ACC112 (cell line): ENCODE data around the gene RPF1.

Experiments used
- H2AFZ ChIP-seq: fragments of 200-600 bp; sonication (generic); one replicate; pipeline ENCODE4 v1.6.0; 2017; ENCODE audit warnings: antibody characterized with exemption, low read length; ENCODE audit not compliant: unreplicated experiment
- H3K27ac ChIP-seq: fragments of 200-600 bp; sonication (generic); 2 replicates; pipeline ENCODE4 v1.5.1; 2014; ENCODE audit warnings: low read depth, mild to moderate bottlenecking, antibody characterized with exemption, low read length, moderate library complexity
- H3K27me3 ChIP-seq: fragments of 200-600 bp; sonication (generic); 2 replicates; pipeline ENCODE4 v1.6.1; 2014; ENCODE audit warnings: mild to moderate bottlenecking, antibody characterized with exemption, low read length, moderate library complexity, mixed read lengths; ENCODE audit not compliant: insufficient read depth
- H3K36me3 ChIP-seq: fragments of 200-600 bp; sonication (generic); 2 replicates; pipeline ENCODE4 v1.6.1; 2016; ENCODE audit warnings: mild to moderate bottlenecking, antibody characterized with exemption, low read length, moderate library complexity, mixed read lengths; ENCODE audit not compliant: insufficient read depth
- H3K4me1 ChIP-seq: fragments of 200-600 bp; sonication (generic); one replicate; pipeline ENCODE4 v1.6.1; 2016; ENCODE audit warnings: low read length, mixed read lengths; ENCODE audit not compliant: insufficient read depth, unreplicated experiment, control insufficient read depth
- H3K4me3 ChIP-seq: fragments of 200-600 bp; sonication (generic); 2 replicates; pipeline ENCODE4 v1.5.1; 2014; ENCODE audit warnings: mild to moderate bottlenecking, low read depth, low read length
- H3K79me2 ChIP-seq: fragments of 200-600 bp; sonication (generic); one replicate; pipeline ENCODE4 v1.6.0; 2016; ENCODE audit warnings: low read length; ENCODE audit not compliant: control insufficient read depth, unreplicated experiment, insufficient read depth

The RPF1 gene

DNA sequence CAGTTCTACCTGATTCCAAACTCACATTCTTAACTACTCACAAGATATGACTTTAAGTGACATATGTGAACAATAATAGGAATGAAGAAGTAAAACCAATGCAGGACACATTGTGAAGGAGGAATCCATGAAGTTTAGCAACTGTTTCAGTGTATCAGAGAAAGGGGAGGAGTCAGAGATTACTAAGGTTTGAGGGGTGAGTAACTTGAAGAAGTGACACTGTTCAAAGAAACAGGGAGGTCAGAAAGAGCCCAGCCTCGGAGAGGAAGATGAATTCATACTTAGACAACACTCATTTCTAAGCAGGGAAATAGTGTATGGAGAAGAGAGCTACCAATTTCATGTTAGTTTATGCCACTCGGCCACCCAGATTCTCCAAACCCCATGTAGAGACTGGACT, 28.2 kb upstream of the RPF1 start:
- H2AFZ ChIP-seq, result no peak overlapping the region
- peaks cover 9% of the 10 kb centered on the region for H3K27me3 ChIP-seq
- no peaks in the 10 kb centered on the region for H3K4me1 ChIP-seq
- H3K4me3 ChIP-seq, result no peak overlapping the region
- H3K36me3 ChIP-seq, result no peaks in the 10 kb centered on the region
- H3K79me2 ChIP-seq, result no peaks in the 10 kb centered on the region
- H3K27ac ChIP-seq, result no peak overlapping the region

DNA sequence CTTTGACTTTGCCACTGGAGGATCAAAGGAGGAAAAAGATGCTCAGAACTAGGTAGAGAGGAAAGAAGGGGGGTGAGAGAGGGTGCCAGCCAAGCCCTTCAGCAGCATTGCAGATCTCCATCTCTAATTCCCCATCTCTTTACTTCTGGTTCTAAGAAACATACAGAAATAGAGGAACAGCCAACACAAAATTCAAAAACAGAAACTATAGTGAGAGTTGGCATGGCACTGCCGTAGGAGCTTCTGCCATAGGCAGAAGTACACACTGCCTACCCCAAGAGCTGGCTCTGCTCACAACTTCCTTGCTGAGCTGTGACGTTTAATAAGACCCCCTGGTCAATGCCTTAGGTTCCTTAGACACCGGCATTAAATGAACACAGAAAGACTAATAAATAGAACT, 26.6 kb upstream of the RPF1 start:
- Histone ChIP-seq H3K79me2 (no peaks in the 10 kb centered on the region), H3K27ac (no peak overlapping the region), H2AFZ (no peak overlapping the region), H3K36me3 (no peaks in the 10 kb centered on the region), H3K27me3 (peaks cover 16% of the 10 kb centered on the region), H3K4me1 (no peaks in the 10 kb centered on the region), H3K4me3 (no peak overlapping the region)

- Histone ChIP-seq H3K79me2 (no peaks in the 10 kb centered on the region), H3K4me1 (no peaks in the 10 kb centered on the region), H3K36me3 (no peaks in the 10 kb centered on the region), H3K27ac (no peak overlapping the region), H2AFZ (no peak overlapping the region), H3K4me3 (no peak overlapping the region), H3K27me3 (peaks cover 17% of the 10 kb centered on the region)
Observed at GRCh38 chr1:84462118-84462517, 16.9 kb upstream of the RPF1 start.

DNA sequence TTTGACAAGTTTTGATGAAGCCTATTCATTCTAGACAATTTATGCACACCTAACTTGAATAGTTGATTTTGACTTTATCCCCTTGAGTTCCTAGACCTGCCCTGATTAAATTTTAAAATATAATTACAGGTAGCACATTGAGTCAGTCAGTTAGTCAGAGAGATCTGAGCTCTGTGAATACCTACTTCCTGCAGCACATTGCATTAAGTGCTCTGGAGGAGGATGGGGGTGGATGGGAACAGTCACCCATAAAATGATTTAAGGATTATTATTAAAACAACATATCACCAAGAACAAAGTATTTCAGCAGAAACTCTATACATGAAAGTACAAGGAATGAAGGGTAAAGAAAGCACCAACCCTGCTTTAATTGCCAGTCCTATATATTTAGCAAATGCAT, 11.8 kb upstream of the RPF1 start:
- Histone ChIP-seq H3K27me3 (peaks cover 10% of the 10 kb centered on the region), H2AFZ (no peak overlapping the region), H3K36me3 (no peaks in the 10 kb centered on the region), H3K27ac (no peak overlapping the region), H3K4me3 (no peak overlapping the region), H3K79me2 (no peaks in the 10 kb centered on the region), H3K4me1 (no peaks in the 10 kb centered on the region)

DNA sequence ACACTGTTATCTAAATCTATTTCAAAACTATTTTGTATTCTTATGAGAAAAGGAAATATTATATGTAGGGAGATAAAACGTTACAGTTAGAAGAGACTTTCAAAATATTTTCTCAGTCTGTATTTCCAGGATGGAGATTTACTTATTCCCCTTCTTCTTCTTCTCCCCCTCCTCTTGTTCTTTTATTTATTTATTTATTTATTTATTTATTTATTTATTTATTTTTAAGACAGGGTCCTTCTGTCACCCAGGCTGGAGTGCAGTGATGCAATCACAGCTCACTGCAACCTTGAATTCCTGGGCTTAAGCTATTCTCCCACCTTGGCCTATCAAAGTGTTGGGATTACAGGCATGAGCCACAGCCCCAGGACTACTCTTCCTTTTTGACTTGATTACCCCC, 2.8 kb upstream of the RPF1 start:
- Histone ChIP-seq H2AFZ (no peak overlapping the region), H3K4me1 (peaks cover 11% of the 10 kb centered on the region), H3K36me3 (no peaks in the 10 kb centered on the region), H3K27me3 (no peaks in the 10 kb centered on the region), H3K79me2 (peaks cover 19% of the 10 kb centered on the region), H3K4me3 (no peak overlapping the region), H3K27ac (no peak overlapping the region)

DNA sequence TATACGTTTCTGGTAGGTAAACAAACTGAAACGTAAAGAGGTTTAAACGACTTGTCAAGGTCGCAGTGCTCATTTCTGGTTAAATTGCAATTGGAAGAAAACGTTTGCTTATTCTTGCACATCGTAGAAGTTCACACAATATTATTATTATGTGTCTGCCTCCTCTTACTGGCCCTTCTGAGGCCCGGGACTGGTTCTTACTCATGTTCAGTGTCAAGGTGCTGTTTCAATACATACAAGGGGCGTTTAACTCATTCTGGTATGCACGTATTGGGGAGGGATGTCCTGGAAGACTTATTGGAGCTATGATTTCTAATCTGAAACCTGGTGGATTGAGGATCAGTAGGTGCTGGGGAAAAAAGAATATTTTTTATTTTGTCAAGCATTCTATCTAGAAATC, 932 bp downstream of the RPF1 start:
- H3K27me3 ChIP-seq, result no peaks in the 10 kb centered on the region
- H3K27ac ChIP-seq, result peak overlapping the region; percentile 67; the same call in 1 of the 2 replicates
- peaks cover 15% of the 10 kb centered on the region for H3K4me1 ChIP-seq
- H3K36me3 ChIP-seq, result peaks cover 10% of the 10 kb centered on the region; the same call in 1 of the 2 replicates
- peaks cover 34% of the 10 kb centered on the region for H3K79me2 ChIP-seq
- H3K4me3 ChIP-seq, result peak overlapping the region; percentile 83
- peak overlapping the region; percentile 97 for H2AFZ ChIP-seq

DNA sequence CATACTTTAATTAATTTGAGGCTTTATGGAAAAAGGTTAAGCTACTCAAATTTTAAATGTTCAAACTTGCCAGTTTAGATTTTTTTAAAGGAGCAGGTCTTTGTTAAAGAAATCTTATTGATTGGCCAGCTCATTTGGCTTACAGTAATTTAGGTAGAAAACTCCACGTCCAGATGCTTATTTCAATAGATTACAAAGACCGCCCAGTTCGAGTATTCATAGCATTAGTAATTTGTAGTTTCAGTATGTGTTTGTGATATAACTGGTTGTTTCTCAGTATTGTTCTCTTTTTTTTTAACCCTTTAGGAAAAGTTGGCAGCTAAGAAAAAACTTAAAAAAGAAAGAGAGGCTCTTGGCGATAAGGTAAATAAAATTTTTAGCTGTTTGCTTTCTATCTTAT, 1.6 kb downstream of the RPF1 start:
- no peaks in the 10 kb centered on the region for H3K27me3 ChIP-seq
- H3K27ac ChIP-seq, result no peak overlapping the region
- peak overlapping the region; percentile 83 for H3K4me3 ChIP-seq
- no peak overlapping the region for H2AFZ ChIP-seq
- H3K36me3 ChIP-seq, result peaks cover 15% of the 10 kb centered on the region
- peaks cover 35% of the 10 kb centered on the region for H3K79me2 ChIP-seq
- peaks cover 14% of the 10 kb centered on the region for H3K4me1 ChIP-seq

GRCh38 chr1:84481317-84481716, 2.3 kb downstream of the RPF1 start:
- Histone ChIP-seq H2AFZ (no peak overlapping the region), H3K79me2 (peaks cover 39% of the 10 kb centered on the region), H3K27ac (no peak overlapping the region), H3K4me3 (no peak overlapping the region; the same call in 1 of the 2 replicates), H3K36me3 (peaks cover 19% of the 10 kb centered on the region), H3K27me3 (no peaks in the 10 kb centered on the region), H3K4me1 (peaks cover 14% of the 10 kb centered on the region)

DNA sequence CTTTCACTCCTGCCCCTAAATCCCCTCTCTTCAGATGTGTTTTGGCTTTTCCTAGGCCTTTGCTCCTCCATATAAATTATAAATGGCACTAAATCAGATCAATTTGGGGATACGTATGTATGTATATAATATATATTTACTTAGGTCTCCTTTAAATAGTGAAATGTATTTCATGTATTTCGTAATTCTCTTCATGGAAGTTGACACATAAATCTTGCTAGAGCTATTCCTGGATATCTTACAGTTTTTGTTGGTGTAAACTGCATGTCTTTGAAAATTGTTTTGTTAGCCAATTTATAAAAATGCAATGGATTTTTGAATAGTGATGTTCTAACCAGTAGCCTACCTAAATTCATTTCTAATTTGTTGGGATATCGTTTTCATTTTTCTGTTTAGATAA, 9.0 kb downstream of the RPF1 start:
- H3K27me3 ChIP-seq, result no peaks in the 10 kb centered on the region

DNA sequence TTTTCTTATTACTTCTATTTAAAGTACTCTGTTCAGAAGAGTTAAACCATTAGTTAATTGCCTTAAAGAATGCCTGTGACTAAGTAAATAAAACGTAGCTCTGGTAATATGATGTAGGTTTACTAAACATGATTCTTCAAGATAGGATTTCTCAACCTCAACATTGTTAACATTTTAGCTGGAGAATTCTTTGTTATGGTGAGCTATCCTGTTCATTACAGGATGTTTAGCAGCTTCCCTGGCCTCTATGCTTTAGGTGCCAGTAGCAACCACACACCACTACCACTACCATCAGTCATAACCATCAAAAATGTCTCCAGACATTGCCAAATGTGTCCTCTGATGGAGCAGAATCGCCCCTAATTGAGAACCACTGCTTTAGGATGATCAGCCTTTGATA, 10.7 kb downstream of the RPF1 start:
- Histone ChIP-seq H3K27ac (no peak overlapping the region), H3K79me2 (peaks cover 16% of the 10 kb centered on the region), H3K4me1 (no peaks in the 10 kb centered on the region), H3K36me3 (peaks cover 22% of the 10 kb centered on the region), H3K27me3 (no peaks in the 10 kb centered on the region), H2AFZ (no peak overlapping the region), H3K4me3 (no peak overlapping the region)

More for the DNA sequence above, 9.0 kb downstream of the RPF1 start:
- H3K27ac ChIP-seq, result no peak overlapping the region
- H3K79me2 ChIP-seq, result peaks cover 16% of the 10 kb centered on the region
- H3K36me3 ChIP-seq, result peaks cover 28% of the 10 kb centered on the region
- no peaks in the 10 kb centered on the region for H3K4me1 ChIP-seq
- H3K4me3 ChIP-seq, result no peak overlapping the region
- no peak overlapping the region for H2AFZ ChIP-seq

DNA sequence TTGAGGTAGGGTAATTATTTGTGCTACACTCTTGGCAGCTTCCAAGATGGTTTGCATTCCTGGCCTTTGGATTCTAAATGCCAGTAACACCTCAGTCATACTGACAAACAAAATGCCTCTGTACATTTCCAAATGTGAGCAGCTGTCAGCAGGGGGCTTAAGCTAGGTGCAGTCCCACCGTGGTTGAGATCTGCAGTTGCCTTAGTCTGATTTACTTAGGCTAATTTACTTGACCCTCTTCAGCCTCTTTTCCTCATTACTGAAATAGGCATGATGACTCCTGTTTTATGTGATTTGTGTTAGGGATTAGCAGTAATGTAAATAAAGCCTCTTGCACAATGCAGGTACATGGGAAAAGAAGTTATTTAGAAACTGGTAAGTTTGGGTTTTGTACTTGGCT, 13.7 kb downstream of the RPF1 start:
- Histone ChIP-seq H3K4me3 (no peak overlapping the region), H2AFZ (no peak overlapping the region), H3K36me3 (peaks cover 23% of the 10 kb centered on the region), H3K79me2 (peaks cover 4% of the 10 kb centered on the region), H3K27me3 (no peaks in the 10 kb centered on the region), H3K4me1 (no peaks in the 10 kb centered on the region), H3K27ac (no peak overlapping the region)
